ENCODE results near the gene DUSP18.

GRCh38 chr22:30674482-30674881 is 6.8 kb upstream of the DUSP18 start:
- TF ChIP-seq EGR1 (conservative IDR thresholded peaks at IDR 0.05) (no peak), FUS (optimal IDR thresholded peaks at IDR 0.05; ENCODE audit: low read depth, low read length) (no peak), JUNB (CRISPR knock-in tag; conservative IDR thresholded peaks at IDR 0.05) (no peak), POLR2AphosphoS5 (IDR thresholded peaks at IDR 0.05; ENCODE audit: control insufficient read depth, insufficient read depth, low read depth, low read length) (no peak), ZBTB7A (IDR thresholded peaks at IDR 0.05; ENCODE audit: borderline replicate concordance, control insufficient read depth, low read depth, low read length) (no peak), NFYB (IDR thresholded peaks at IDR 0.05; ENCODE audit: extremely low read depth, insufficient read length) (no peak), EP300 (IDR thresholded peaks at IDR 0.05; ENCODE audit: low read length) (no peak; the same call in 1 of the 2 replicates), MYBL2 (IDR thresholded peaks at IDR 0.05; ENCODE audit: low read depth) (no peak), MYBL2 (CRISPR knock-in tag; IDR thresholded peaks at IDR 0.05; ENCODE audit: borderline replicate concordance) (no peak), POLR2A (conservative IDR thresholded peaks at IDR 0.05) (no peak)
- TF ChIP-seq, protein P1, sequence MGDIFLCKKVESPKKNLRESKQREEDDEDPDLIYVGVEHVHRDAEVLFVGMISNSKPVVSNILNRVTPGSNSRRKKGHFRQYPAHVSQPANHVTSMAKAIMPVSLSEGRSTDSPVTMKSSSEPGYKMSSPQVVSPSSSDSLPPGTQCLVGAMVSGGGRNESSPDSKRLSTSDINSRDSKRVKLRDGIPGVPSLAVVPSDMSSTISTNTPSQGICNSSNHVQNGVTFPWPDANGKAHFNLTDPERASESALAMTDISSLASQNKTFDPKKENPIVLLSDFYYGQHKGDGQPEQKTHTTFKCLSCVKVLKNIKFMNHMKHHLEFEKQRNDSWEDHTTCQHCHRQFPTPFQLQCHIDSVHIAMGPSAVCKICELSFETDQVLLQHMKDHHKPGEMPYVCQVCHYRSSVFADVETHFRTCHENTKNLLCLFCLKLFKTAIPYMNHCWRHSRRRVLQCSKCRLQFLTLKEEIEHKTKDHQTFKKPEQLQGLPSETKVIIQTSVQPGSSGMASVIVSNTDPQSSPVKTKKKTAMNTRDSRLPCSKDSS (IDR thresholded peaks at IDR 0.05; ENCODE audit: low read depth, partially characterized antibody) = no peak

Data from K562 (cell line).